NT2/D1 (cell line): ENCODE measurements around the gene ATP9A.

Source experiments
- DNase-seq: peaks from one replicate; pipeline ENCODE4 v3.0.0-alpha.2; 2011; ENCODE audit warnings: low read depth, low spot score
- H3K27me3 ChIP-seq: 2 replicates; pipeline ENCODE4 v1.6.0; 2011; ENCODE audit warnings: mild to moderate bottlenecking; ENCODE audit not compliant: insufficient read length, insufficient read depth
- H3K36me3 ChIP-seq: 2 replicates; pipeline ENCODE4 v1.6.1; 2011; ENCODE audit warnings: mild to moderate bottlenecking, low read length, mixed read lengths; ENCODE audit not compliant: insufficient read depth, insufficient read length
- H3K4me1 ChIP-seq: 2 replicates; pipeline ENCODE4 v1.5.1; 2011; ENCODE audit not compliant: insufficient read depth, insufficient read length
- H3K4me3 ChIP-seq: 2 replicates; pipeline ENCODE4 v1.5.1; 2011; ENCODE audit warnings: low read depth; ENCODE audit not compliant: insufficient read length
- H3K9ac ChIP-seq: 2 replicates; pipeline ENCODE4 v1.6.0; 2011; ENCODE audit warnings: low read depth; ENCODE audit not compliant: insufficient read length
- H3K9me3 ChIP-seq: 2 replicates; pipeline ENCODE4 v1.5.1; 2011; ENCODE audit warnings: mild to moderate bottlenecking, low read length; ENCODE audit not compliant: insufficient read depth
- SUZ12 ChIP-seq: IDR thresholded peaks from 2 replicates; pipeline ENCODE4 v1.6.1; 2011; ENCODE audit not compliant: insufficient read length, insufficient read depth; ENCODE audit errors: extremely low read depth
- YY1 ChIP-seq: IDR thresholded peaks from 2 replicates; pipeline ENCODE4 v1.6.1; 2011; ENCODE audit not compliant: insufficient read length, insufficient read depth
- ZNF274 ChIP-seq: IDR thresholded peaks from 2 replicates; pipeline ENCODE4 v1.6.1; 2011; ENCODE audit warnings: mild to moderate bottlenecking, low read depth, low read length

The ATP9A gene

GRCh38 chr20:51566594-51566993 lies 201.6 kb downstream of the ATP9A start:
- Histone ChIP-seq H3K9ac (no peak overlapping the region), H3K4me3 (no peak overlapping the region), H3K36me3 (no peaks in the 10 kb centered on the region), H3K9me3 (no peaks in the 10 kb centered on the region), H3K27me3 (peaks cover 24% of the 10 kb centered on the region), H3K4me1 (peaks cover 6% of the 10 kb centered on the region)
- no peak for DNase-seq
- TF ChIP-seq ZNF274 (no peak), YY1 (no peak), SUZ12 (no peak)

- Histone ChIP-seq H3K4me3 (no peak overlapping the region), H3K36me3 (no peaks in the 10 kb centered on the region), H3K4me1 (peaks cover 8% of the 10 kb centered on the region), H3K9ac (no peak overlapping the region), H3K27me3 (peaks cover 31% of the 10 kb centered on the region), H3K9me3 (no peaks in the 10 kb centered on the region)
- no peak for TF ChIP-seq SUZ12
- TF ChIP-seq ZNF274, result no peak
- no peak for DNase-seq
Measured at GRCh38 chr20:51565298-51566144, 202.7 kb downstream of the ATP9A start.

- H3K9me3 ChIP-seq, result no peaks in the 10 kb centered on the region
- TF ChIP-seq SUZ12, result no peak
- TF ChIP-seq ZNF274, result no peak
- no peak for TF ChIP-seq YY1
- H3K36me3 ChIP-seq, result no peaks in the 10 kb centered on the region
- H3K4me1 ChIP-seq, result peaks cover 7% of the 10 kb centered on the region
- H3K27me3 ChIP-seq, result peaks cover 49% of the 10 kb centered on the region
- H3K9ac ChIP-seq, result no peak overlapping the region
- no peak for DNase-seq
- H3K4me3 ChIP-seq, result peak overlapping the region; percentile 54
Measured at GRCh38 chr20:51563486-51564332, 204.5 kb downstream of the ATP9A start.

GRCh38 chr20:51563174-51563485 lies 205.1 kb downstream of the ATP9A start:
- TF ChIP-seq SUZ12, result peak; percentile 31
- TF ChIP-seq YY1, result no peak
- Histone ChIP-seq H3K36me3 (no peaks in the 10 kb centered on the region), H3K9me3 (no peaks in the 10 kb centered on the region), H3K27me3 (peaks cover 52% of the 10 kb centered on the region), H3K4me1 (peaks cover 7% of the 10 kb centered on the region), H3K4me3 (peak overlapping the region; percentile 54), H3K9ac (peak overlapping the region; percentile 81)
- DNase-seq, result no peak

- Histone ChIP-seq H3K36me3 (no peaks in the 10 kb centered on the region), H3K9ac (peak overlapping the region; percentile 81), H3K4me1 (peaks cover 7% of the 10 kb centered on the region), H3K27me3 (peaks cover 52% of the 10 kb centered on the region), H3K4me3 (peak overlapping the region; percentile 54), H3K9me3 (no peaks in the 10 kb centered on the region)
- DNase-seq, result peak; percentile 50
- TF ChIP-seq ZNF274, result no peak
- peak; percentile 48 for TF ChIP-seq SUZ12
- no peak for TF ChIP-seq YY1
Measured at GRCh38 chr20:51562332-51563173, 205.6 kb downstream of the ATP9A start.

GRCh38 chr20:51562027-51562331 lies 206.2 kb downstream of the ATP9A start:
- no peaks in the 10 kb centered on the region for H3K36me3 ChIP-seq
- H3K4me1 ChIP-seq, result peaks cover 7% of the 10 kb centered on the region
- H3K9me3 ChIP-seq, result no peaks in the 10 kb centered on the region
- no peak for TF ChIP-seq YY1
- TF ChIP-seq ZNF274, result no peak
- no peak for TF ChIP-seq SUZ12
- peak overlapping the region; percentile 54 for H3K4me3 ChIP-seq
- DNase-seq, result no peak
- H3K27me3 ChIP-seq, result peaks cover 52% of the 10 kb centered on the region
- H3K9ac ChIP-seq, result peak overlapping the region; percentile 81
